Mesenchymal stem cell (in vitro differentiated cells and primary cell): ENCODE data around the gene ZNF609.

ENCODE experiments used
- DNase-seq: peaks from one replicate; pipeline ENCODE4 v3.0.0-alpha.2; 2013
- H2AFZ ChIP-seq: one replicate; pipeline ENCODE4 v1.6.1; 2013; ENCODE audit warnings: low read depth, mild to moderate bottlenecking, control low read depth, inconsistent platforms, low read length, moderate library complexity
- H2AK5ac ChIP-seq: 2 replicates; pipeline ENCODE4 v1.6.1; 2013; ENCODE audit warnings: low read length, moderate library complexity, mild to moderate bottlenecking, inconsistent platforms; ENCODE audit not compliant: severe bottlenecking
- H2BK120ac ChIP-seq: one replicate; pipeline ENCODE4 v1.6.1; 2013; ENCODE audit warnings: low read depth, mild to moderate bottlenecking, inconsistent platforms, low read length, moderate library complexity
- H2BK12ac ChIP-seq, 2 experiments: one replicate each; pipeline ENCODE4 v1.6.1; 2013; ENCODE audit warnings: inconsistent platforms in 2 of 2, low read length in 2 of 2, mild to moderate bottlenecking in 2 of 2, moderate library complexity in 2 of 2, control low read depth in 1 of 2
- H2BK15ac ChIP-seq: one replicate; pipeline ENCODE4 v1.6.1; 2013; ENCODE audit warnings: mild to moderate bottlenecking, low read depth, inconsistent platforms; ENCODE audit not compliant: poor library complexity, severe bottlenecking
- H2BK5ac ChIP-seq: 2 replicates; pipeline ENCODE4 v1.6.1; 2013; ENCODE audit warnings: low read depth, mild to moderate bottlenecking, low read length, control low read depth, inconsistent platforms; ENCODE audit not compliant: poor library complexity, severe bottlenecking
- H3K14ac ChIP-seq, 2 experiments: one replicate each; pipeline ENCODE4 v1.6.1; 2013; ENCODE audit warnings: inconsistent platforms in 2 of 2, low read length in 2 of 2, control low read depth in 1 of 2, mild to moderate bottlenecking in 1 of 2, moderate library complexity in 1 of 2
- H3K18ac ChIP-seq, 2 experiments: one replicate each; pipeline ENCODE4 v1.6.1; 2013; ENCODE audit warnings: inconsistent platforms in 2 of 2, low read length in 2 of 2, control low read depth in 1 of 2, low read depth in 1 of 2, mild to moderate bottlenecking in 1 of 2
- H3K23ac ChIP-seq, 2 experiments: one replicate each; pipeline ENCODE4 v1.6.1; 2013; ENCODE audit warnings: inconsistent platforms in 2 of 2, low read length in 2 of 2, mild to moderate bottlenecking in 2 of 2, moderate library complexity in 2 of 2, control low read depth in 1 of 2
- H3K27ac ChIP-seq: 2 replicates; pipeline ENCODE4 v1.5.1; 2013; ENCODE audit warnings: mild to moderate bottlenecking, moderate library complexity, low read length, control low read depth, inconsistent platforms; ENCODE audit not compliant: poor library complexity, severe bottlenecking
- H3K27me3 ChIP-seq, 2 experiments: 2 replicates each; pipeline versions ENCODE4 v1.6.1 to v1.7.0; 2013; ENCODE audit warnings: low read length in 2 of 2, mild to moderate bottlenecking in 2 of 2, moderate library complexity in 2 of 2, control low read depth in 1 of 2, inconsistent platforms in 1 of 2; ENCODE audit not compliant: control insufficient read depth in 1 of 2, insufficient read depth in 1 of 2
- H3K36me3 ChIP-seq, 2 experiments: 2 replicates each; pipeline versions ENCODE4 v1.6.1 to v1.7.0; 2013; ENCODE audit warnings: low read length in 2 of 2, control low read depth in 1 of 2, inconsistent platforms in 1 of 2, low read depth in 1 of 2, mild to moderate bottlenecking in 1 of 2; ENCODE audit not compliant: insufficient read depth in 2 of 2, control insufficient read depth in 1 of 2
- H3K4ac ChIP-seq, 2 experiments: one replicate each; pipeline ENCODE4 v1.6.1; 2013; ENCODE audit warnings: inconsistent platforms in 2 of 2, low read length in 2 of 2, mild to moderate bottlenecking in 2 of 2, moderate library complexity in 2 of 2, control low read depth in 1 of 2, low read depth in 1 of 2
- H3K4me1 ChIP-seq: 2 replicates; pipeline ENCODE4 v1.6.1; 2013; ENCODE audit warnings: low read depth, low read length, control low read depth; ENCODE audit not compliant: control insufficient read depth, insufficient read depth
- H3K4me2 ChIP-seq: 2 replicates; pipeline ENCODE4 v1.6.1; 2013; ENCODE audit warnings: low read length, mild to moderate bottlenecking, inconsistent platforms; ENCODE audit not compliant: poor library complexity, severe bottlenecking
- H3K4me3 ChIP-seq, 2 experiments: 2 replicates each; pipeline versions ENCODE4 v1.5.1 to v1.7.0; 2013; ENCODE audit warnings: low read length in 2 of 2, mild to moderate bottlenecking in 2 of 2, control low read depth in 1 of 2, low read depth in 1 of 2; ENCODE audit not compliant: insufficient read depth in 1 of 2
- H3K79me1 ChIP-seq: replicated peaks from 2 replicates; pipeline ENCODE4 v1.6.1; 2013; ENCODE audit warnings: mild to moderate bottlenecking, control low read depth, low read length, inconsistent platforms; ENCODE audit not compliant: poor library complexity, severe bottlenecking
- H3K9ac ChIP-seq: 2 replicates; pipeline ENCODE4 v1.7.0; 2013; ENCODE audit warnings: mild to moderate bottlenecking, low read length, moderate library complexity
- H3K9me3 ChIP-seq: 2 replicates; pipeline ENCODE4 v1.7.0; 2013; ENCODE audit warnings: mild to moderate bottlenecking, low read length; ENCODE audit not compliant: control insufficient read depth
- H4K8ac ChIP-seq: one replicate; pipeline ENCODE4 v1.6.1; 2013; ENCODE audit warnings: inconsistent platforms, mild to moderate bottlenecking, low read length, moderate library complexity
- H4K91ac ChIP-seq: one replicate; pipeline ENCODE4 v1.6.1; 2013; ENCODE audit warnings: mild to moderate bottlenecking, low read length, inconsistent platforms
- WGBS: methylation state at CpG from one replicate; pipeline ENCODE4 v1.1.7; 2013; ENCODE audit warnings: mixed read lengths; 5-methylcytosine and 5-hydroxymethylcytosine counted together

The ZNF609 gene

GRCh38 chr15:64610257-64610919 is 150.0 kb downstream of the ZNF609 start:
- Histone ChIP-seq H4K91ac (no peak overlapping the region), H2BK15ac (no peak overlapping the region), H2BK120ac (no peak overlapping the region), H3K4me2 (no peak overlapping the region), H4K8ac (no peak overlapping the region), H3K9me3 (no peaks in the 10 kb centered on the region), H3K27me3 (no peaks in the 10 kb centered on the region), H3K36me3 (no peaks in the 10 kb centered on the region), H3K27ac (no peak overlapping the region), H2BK5ac (no peak overlapping the region), H2AFZ (no peak overlapping the region), H3K79me1 (peaks cover 13% of the 10 kb centered on the region), H3K4ac (no peak overlapping the region), H3K4me3 (no peak overlapping the region), H3K4me1 (peaks cover 10% of the 10 kb centered on the region), H2AK5ac (no peak overlapping the region), H3K9ac (no peak overlapping the region), H3K18ac (no peak overlapping the region), H3K14ac (no peak overlapping the region), H3K23ac (no peak overlapping the region), H2BK12ac (no peak overlapping the region)
- WGBS = 87% methylated on average over 6 of the region's 7 CpGs
- DNase-seq = no peak

GRCh38 chr15:64611085-64611725 is 150.8 kb downstream of the ZNF609 start:
- H2BK12ac ChIP-seq = no peak overlapping the region
- H2BK15ac ChIP-seq = no peak overlapping the region
- no peak overlapping the region for H3K14ac ChIP-seq
- H3K4me1 ChIP-seq = peaks cover 10% of the 10 kb centered on the region
- no peaks in the 10 kb centered on the region for H3K27me3 ChIP-seq
- H3K4me2 ChIP-seq = no peak overlapping the region
- peak overlapping the region in 1 of 2 experiments; percentile 21 for H3K18ac ChIP-seq
- no peak overlapping the region for H2BK120ac ChIP-seq
- H3K4ac ChIP-seq = no peak overlapping the region
- no peak overlapping the region for H3K23ac ChIP-seq
- no peak overlapping the region for H3K9ac ChIP-seq
- peak; percentile 41 for DNase-seq
- H2AK5ac ChIP-seq = no peak overlapping the region
- H3K27ac ChIP-seq = no peak overlapping the region
- H4K8ac ChIP-seq = no peak overlapping the region
- H3K9me3 ChIP-seq = no peaks in the 10 kb centered on the region
- H3K36me3 ChIP-seq = no peaks in the 10 kb centered on the region
- no peak overlapping the region for H2BK5ac ChIP-seq
- no peak overlapping the region for H4K91ac ChIP-seq
- no peak overlapping the region for H2AFZ ChIP-seq
- peaks cover 16% of the 10 kb centered on the region for H3K79me1 ChIP-seq
- H3K4me3 ChIP-seq = no peak overlapping the region

- H3K79me1 ChIP-seq = peaks cover 21% of the 10 kb centered on the region
- no peak overlapping the region for H2AK5ac ChIP-seq
- H3K9ac ChIP-seq = no peak overlapping the region
- H2BK15ac ChIP-seq = no peak overlapping the region
- no peak overlapping the region for H3K14ac ChIP-seq
- H4K8ac ChIP-seq = no peak overlapping the region
- H3K27me3 ChIP-seq = no peaks in the 10 kb centered on the region
- no peak overlapping the region for H2BK120ac ChIP-seq
- WGBS = 97% methylated on average over 3 of the region's 5 CpGs
- no peak overlapping the region for H3K4me2 ChIP-seq
- peaks cover 2% of the 10 kb centered on the region for H3K4me1 ChIP-seq
- H3K36me3 ChIP-seq = peaks cover 0 to 4% of the 10 kb centered on the region in 2 experiments
- H2BK12ac ChIP-seq = no peak overlapping the region
- H3K27ac ChIP-seq = no peak overlapping the region
- no peak overlapping the region for H4K91ac ChIP-seq
- H3K18ac ChIP-seq = no peak overlapping the region
- no peak overlapping the region for H2AFZ ChIP-seq
- H3K4ac ChIP-seq = no peak overlapping the region
- H3K9me3 ChIP-seq = no peaks in the 10 kb centered on the region
- H3K23ac ChIP-seq = no peak overlapping the region
- no peak for DNase-seq
- H2BK5ac ChIP-seq = no peak overlapping the region
- H3K4me3 ChIP-seq = no peak overlapping the region
These were observed 154.1 kb downstream of the ZNF609 start for GRCh38 chr15:64614519-64614918.

GRCh38 chr15:64617727-64618126 is 157.3 kb downstream of the ZNF609 start:
- Histone ChIP-seq H4K8ac (no peak overlapping the region), H3K4me2 (no peak overlapping the region), H3K4me3 (no peak overlapping the region), H3K9me3 (no peaks in the 10 kb centered on the region), H3K27ac (no peak overlapping the region), H3K79me1 (peaks cover 25% of the 10 kb centered on the region), H2BK120ac (no peak overlapping the region), H3K14ac (no peak overlapping the region), H3K23ac (no peak overlapping the region), H3K4me1 (peaks cover 3% of the 10 kb centered on the region), H2AFZ (no peak overlapping the region), H3K4ac (no peak overlapping the region), H3K9ac (no peak overlapping the region), H2BK5ac (no peak overlapping the region), H2AK5ac (no peak overlapping the region), H4K91ac (no peak overlapping the region), H2BK12ac (no peak overlapping the region), H3K18ac (no peak overlapping the region), H2BK15ac (no peak overlapping the region), H3K36me3 (peaks cover 1 to 5% of the 10 kb centered on the region in 2 experiments), H3K27me3 (no peaks in the 10 kb centered on the region)
- no peak for DNase-seq
- WGBS = no CpG with 5 or more reads among the region's 1 CpG
